Dermis blood vessel endothelial cell (primary cell): Measurements from ENCODE around the gene FAM118B. TPM values are rescaled to one million over a fixed set of nuclear protein-coding genes. Genes with fewer than 3 reads are reported as not detected.
"Not testable (repeated sequence)": the region's sequence is repeated elsewhere in the genome, so short reads cannot be mapped to it uniquely, and the experiment has no call there.

Experiments used
- DNase-seq: peaks from one replicate; pipeline ENCODE4 v3.0.0; 2010
- total RNA-seq: library from RNA; depleted of rRNA; stranded (reverse); fragments of >200 nt; gene quantifications from 2 replicates; pipeline ENCODE4 v1.2.3, GENCODE V29; 2014

The FAM118B gene
- total RNA-seq, 1 donor from 2014 or later, result 46.5 TPM

DNA sequence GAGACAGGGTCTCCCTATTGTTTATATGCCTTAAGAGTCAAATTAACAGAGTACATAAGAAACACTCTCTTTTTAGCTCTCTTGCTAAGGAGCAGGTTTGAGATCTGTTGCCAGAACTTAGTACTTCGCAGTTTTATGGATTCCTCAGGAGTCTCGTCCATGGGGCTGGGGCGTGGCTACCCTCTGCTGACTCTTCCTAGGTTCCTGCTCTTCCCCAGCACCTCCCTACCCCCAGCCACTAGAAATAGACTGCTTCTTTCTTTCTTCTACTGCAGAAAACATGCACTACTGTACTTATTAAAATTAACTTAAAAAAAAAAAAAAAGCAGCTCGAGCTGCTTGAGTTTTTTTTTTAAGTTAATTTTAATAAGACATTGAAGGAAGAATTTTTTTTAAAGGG, 8.0 kb downstream of the FAM118B start:
- DNase-seq, result no peak

DNA sequence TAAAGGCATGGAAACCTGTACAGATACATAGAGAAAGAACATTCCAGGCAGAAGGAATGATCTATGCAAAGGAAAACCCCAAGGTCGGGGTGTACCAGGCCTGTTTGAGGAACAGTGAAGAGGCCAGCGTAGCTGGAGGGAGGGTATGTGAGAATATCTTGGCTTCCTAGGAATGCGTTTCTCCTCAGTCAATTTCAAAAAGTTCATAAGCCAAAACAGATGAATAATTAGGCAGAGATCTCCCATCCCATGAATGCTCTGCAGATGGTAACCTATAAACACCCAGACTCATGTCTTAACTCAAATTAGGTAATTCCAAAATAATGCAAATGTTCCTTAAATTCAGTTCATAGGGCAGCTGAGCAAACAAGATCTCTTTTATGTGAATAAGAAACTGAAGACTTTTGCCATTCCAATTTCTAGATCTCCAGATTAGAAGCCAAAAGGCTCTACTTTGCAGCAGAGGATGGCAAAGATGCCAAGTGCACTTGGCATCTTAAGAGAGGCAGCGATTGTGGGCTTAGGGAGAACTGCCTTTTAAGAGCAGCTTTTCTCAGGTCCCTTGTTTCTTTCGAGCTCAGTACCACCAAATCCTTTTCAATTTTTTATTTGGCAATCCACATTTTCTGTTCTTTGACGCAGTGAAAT, 13.2 kb downstream of the FAM118B start:
- DNase-seq, result no peak

DNA sequence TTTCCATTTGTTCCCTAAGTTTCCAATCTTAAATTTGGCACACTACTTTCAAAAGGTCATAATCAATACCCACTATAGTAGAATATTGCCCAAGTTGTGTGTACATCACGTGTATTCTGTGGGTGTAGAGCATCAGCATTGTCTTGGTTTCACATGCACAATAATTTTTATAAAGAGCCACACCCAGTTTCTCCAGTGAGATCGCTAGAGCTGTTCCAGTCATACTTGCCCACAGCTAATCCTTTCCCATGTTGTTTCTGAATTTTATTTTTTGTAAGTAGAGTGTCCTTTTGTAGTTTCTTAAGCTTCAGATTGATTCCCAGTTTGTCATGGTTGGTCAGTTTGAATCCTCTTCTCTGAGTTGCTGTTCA, 13.7 kb downstream of the FAM118B start:
- DNase-seq, result no peak

DNA sequence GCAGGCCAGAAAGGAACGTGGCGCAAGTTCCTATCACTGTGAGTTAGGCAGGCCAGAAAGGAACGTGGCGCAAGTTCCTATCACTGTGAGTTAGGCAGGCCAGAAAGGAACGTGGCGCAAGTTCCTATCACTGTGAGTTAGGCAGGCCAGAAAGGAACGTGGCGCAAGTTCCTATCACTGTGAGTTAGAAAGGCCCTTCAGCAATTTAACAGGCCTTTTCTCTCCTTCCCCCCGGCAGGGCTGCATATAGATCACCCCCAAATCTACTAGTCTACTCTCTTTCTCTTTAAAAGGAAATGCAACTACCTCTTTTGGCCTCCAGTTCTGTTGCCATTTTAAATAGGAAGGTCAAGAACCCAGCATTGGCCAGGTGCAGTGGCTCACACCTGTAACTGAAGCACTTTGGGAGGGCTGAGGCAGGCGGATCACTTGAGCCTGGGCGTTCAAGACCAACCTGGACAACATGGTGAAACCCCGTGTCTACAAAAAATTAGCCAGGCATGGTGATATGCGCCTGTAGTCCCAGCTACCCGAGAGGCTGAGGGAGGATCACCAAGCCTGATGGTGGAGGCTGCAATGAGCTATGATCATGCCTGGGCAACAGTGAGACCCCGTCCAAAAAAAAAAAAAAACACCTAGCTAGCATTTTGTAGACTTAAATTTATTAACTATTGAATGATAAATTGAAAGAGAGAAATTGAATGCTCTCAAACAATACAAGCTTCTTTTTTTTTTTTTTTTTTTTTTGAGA, 14.9 kb downstream of the FAM118B start:
- no peak for DNase-seq

DNA sequence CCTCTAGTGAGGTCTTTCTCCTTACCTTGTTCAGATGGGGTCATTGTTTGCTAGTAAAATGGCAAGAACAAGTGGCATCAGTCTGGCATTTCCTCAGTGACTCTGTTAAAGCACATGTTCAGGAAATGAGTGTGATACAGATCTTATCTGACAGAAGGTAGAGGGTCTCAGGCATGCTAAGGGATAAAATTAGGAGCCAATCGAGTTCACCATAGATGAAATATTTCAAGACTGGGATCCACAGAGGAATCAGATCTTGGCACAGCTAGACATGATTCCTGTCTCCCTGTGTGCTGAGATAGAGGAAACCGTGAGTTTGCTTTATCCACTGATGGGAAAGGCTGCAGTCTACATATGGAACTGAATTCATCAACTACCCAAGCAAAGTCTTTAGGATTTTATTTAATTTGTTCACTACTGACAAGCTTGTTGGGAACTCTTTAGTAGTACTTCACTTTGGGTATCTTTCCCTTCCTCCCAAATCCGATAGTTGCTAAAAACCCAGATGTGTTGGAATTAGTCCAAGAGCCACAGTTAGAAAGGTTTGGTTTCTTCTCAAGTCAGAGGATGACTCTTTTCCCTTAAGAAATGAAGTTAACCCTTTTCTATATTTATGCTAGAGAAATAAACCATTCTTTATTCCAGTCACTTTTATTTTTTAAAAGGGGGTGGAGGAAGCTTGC, 18.4 kb downstream of the FAM118B start:
- peak; percentile 58 for DNase-seq

DNA sequence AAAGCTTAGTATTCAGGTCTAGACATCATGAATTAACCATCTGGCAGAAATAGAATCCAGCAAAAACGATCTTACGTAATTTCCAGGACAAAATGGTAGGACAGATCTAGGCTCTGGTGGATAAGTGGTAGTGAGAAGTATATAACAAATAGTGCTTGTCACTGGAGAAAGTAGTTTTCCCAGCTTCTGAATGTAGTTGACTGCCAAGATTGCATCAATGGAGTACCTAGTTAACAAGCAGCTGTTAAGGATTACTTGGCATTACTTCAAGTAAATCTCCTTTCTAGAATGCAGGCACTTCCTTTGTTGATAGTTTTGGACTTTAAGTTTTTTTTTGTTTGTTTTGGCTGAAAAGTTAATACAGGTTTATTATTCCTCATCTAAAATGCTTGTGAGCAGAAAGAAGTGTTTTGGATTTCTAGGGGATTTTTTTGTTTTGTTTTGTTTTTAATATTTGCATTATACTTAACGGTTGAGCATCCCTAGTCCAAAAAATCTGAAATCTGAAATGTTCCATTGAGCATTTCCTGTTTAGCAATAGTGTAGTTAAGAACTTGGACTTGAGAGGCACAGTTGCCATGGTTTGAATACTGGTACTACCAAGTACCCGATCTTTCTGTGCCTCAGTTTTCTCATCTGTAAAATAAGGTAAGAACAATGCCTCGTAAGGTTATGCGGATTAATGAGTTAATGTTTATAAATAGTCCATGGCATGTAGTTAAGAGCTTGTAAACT, 20.3 kb downstream of the FAM118B start:
- DNase-seq, result peak; percentile 86

DNA sequence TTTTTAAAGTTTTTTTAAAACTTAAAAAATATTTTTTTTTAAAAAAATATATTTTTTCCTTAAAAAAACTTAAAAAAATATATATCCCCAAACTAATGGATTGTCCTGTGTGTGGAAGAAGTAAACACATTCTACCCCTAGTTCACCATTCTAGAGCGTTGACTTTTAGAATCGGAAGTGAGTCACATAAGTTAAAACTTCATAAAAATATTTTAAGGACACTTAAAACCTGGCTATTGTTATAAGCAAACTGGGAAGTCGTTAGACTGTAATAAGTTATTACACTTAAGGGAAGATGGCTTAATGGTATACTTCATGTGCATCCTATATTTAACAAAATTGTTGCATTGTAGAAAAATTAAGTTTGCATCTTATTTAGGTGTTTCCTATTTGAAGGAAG, 21.1 kb downstream of the FAM118B start:
- DNase-seq, result peak; percentile 37

DNA sequence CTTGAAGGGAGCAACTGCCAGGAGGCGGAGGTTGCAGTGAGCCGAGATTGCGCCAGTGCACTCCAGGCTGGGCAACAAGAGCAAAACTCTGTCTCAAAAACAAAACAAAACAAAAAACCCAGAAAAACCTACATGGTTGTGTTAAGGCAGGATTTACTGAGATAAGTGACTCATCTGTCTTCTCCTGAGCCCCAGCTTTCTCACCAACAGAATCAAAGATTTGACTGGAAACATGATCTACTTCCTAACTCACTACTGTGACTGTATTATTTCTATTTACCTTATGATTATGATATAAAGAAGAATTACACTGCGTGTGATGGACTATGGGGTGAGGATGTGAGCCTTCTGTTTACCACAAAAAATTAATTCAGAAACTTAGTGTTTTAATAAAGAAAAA, 21.8 kb downstream of the FAM118B start:
- peak; percentile 16 for DNase-seq

DNA sequence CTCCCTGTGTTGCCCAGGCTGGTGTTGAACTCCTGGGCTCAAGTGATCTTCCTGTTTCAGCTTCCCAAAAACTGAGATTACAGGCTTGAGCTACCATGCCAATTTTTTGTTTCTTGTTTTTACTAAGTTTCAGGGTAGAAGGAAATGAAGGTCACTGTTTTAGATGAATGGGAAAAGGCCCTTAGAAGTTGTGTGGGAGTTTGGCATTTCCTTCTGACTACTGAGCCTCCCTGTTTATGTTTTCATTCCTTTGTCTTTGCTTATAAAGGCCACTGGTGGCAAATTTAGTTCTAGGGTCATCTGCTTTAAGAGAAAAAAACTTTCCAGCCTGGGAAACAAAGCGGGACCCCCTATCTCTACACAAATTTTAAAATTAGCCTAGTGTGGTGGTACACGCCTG, 35.1 kb downstream of the FAM118B start:
- peak; percentile 88 for DNase-seq

DNA sequence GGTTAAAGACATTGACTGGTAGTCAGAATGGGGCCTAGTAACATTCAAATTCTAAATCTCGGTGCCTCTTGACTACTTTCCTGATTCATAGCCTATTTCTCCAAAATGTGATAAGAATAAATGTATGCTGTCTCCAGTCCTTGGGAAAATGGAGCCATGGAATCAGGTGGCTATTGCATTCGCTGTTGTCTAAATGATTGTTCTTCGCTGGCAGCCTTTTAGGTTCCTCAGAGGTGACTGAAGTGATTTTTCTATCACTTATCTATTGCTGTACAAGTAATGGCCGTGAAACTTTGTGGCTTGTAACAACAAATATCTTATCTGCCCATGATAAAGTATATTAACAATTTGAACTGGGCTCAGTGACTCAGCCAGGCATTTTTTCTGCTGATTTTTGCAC, 41.7 kb downstream of the FAM118B start:
- DNase-seq, result no peak

DNA sequence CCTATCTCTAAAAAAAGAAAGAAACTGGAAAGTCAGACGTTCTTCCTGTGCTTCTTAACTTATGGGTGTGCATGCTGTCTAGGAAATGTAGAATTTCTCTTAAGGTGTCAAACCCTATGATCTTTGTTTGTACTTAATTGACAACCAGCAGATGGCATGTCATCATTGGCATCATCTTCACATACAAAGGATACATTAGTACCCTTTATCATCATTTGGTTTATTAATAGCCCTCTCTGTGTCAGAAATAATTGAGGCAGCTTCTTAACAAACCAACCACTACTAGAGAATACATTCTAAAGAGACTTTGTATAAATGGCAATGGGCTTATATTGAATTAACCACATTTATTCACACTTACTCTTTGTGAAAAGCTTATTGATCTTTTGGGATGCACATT, 43.2 kb downstream of the FAM118B start:
- no peak for DNase-seq

DNA sequence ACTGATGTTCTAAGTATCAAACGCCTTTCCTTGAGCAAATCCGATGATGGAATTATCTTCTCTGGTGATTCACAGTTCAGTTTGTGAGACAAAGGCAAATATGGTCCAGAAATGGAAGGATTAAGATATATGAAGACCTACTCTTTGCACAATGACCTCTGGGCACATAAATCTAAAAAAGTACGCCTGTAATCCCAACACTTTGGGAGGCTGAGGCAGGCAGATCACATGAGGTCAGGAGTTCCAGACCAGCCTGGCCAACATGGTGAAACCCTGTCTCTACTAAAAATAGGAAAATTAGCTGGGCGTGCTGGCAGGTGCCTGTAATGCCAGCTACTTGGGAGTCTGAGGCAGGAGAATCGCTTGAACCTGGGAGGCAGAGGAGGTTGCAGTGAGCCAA, 43.9 kb downstream of the FAM118B start:
- DNase-seq, result not testable (repeated sequence)

DNA sequence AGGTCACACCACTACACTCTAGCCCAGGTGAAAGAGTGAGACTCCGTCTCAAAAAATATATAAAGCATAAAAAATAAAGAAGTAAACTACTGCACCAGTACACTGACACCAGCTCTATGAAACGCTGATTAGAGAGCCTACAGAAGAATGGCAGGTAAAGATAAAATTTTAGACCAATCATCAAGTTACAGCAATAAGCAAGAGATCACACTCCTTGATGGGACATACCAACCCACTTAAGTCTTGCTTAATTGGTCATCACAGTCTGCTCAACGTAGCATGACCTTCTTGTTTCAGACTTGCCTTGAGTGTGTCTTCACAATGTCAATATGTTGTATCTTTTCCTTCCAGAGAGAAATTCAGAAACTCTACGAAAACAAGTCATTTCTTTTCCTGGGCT, 44.6 kb downstream of the FAM118B start:
- DNase-seq, result no peak

DNA sequence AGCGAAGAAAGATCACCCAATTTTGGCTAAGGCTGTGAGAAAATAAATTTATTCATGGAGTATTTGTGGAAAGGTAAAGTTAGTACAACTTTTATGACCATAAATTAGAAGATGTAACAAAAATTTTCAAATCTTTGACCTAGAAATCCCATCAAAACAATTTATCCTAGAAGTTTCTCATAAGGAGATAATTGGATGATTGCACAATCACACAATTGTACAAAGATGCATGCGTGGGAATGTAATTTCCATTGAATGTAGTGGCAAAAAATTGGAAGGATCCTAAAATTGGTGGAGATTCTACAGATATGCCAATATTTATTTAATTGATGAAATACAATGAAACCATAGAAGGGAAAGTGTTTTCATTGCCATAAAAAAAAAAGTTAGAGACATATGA, 45.6 kb downstream of the FAM118B start:
- DNase-seq, result no peak

DNA sequence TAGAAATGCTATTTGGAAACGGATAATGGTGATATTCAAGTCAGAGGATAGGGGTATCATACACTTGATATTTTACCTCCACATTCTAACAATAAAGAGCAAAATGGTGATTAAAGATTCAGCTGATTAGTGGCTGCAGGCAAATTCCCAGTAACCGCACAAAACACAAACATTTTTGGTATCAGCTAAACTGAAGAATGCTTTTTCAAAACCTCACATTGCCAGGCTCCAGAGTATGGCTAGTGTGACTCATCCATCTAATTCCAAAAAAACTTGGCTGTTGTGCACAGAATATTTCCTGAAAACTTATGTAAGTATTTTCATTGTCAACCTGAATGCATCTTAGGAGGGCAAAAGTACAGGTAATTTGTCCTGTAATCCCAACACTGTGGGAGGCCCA, 46.2 kb downstream of the FAM118B start:
- peak; percentile 22 for DNase-seq

DNA sequence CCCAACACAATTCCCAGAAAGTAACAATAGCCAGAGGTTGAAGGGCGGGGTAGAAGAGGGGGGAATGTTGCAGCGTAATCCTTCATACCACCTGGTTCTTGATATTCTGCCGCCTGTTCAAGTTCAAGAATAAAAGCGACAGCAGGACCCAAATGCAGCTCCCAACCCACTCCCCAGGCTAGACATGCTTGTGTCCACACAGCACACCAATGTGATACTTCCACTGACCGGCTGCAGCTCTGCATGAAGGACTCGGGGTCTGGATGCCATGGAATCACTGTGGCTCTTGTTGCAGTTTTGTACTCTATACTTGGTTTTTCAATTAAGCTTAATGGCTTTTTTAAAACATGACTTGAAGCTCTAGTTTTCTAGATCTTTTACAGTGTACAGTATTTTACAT, 50.6 kb downstream of the FAM118B start:
- DNase-seq, result no peak

DNA sequence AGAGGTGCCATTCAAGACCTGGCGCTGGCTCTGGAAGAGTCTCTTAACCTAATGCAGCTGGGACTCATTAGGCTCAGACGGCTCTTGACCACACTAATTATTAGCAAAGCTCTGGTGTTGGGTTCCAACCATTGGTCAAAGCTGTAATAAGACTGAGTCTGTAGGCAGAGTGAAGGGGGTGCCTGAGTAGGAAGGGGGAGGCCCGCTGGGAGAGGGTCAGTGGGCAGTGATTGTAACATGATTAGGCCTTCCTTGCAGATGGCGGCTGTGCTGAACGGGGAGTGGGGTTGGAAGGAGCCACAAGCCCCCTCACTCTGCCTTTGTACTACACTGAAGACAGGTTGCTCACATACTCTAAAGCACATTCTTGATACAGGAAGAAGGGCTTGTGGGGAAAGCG, 51.9 kb downstream of the FAM118B start:
- no peak for DNase-seq

DNA sequence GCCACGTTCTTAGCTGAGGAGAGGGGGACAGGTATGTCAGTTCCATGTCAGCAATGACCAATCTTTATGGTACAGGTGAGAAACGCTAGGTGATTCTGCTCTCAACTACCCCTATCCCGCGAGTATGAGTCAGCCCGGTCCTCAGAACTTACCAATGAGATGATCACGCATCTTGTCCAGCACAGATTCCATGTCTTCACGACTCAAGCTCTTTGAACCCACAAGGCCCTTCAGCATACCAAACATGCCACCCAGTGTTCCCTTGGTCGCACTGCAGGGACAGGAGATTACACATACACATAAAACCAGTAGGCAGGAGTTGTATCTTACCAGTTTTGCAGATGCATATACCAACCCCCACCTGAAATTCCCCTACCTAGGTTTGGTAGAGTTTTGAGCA, 54.2 kb downstream of the FAM118B start:
- DNase-seq, result peak; percentile 64

DNA sequence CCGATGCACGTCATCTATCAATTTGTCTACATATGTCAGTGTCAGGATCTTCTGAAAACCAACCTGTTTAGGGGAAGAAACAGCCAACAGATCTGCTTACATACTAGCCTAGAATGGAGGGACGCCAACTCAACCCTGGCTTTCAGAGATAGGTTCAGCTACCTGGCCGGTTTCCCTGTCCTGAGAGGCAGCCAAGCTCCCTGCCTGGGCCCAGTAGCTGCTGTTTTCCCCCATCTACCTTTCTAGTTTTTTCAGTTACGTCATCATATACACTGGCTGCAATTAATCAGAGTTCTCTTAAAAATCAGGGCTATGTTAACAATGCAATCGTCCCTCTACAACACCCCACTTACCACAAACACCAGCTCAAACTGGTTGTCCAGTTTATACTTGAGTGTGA, 56.1 kb downstream of the FAM118B start:
- DNase-seq, result no peak

DNA sequence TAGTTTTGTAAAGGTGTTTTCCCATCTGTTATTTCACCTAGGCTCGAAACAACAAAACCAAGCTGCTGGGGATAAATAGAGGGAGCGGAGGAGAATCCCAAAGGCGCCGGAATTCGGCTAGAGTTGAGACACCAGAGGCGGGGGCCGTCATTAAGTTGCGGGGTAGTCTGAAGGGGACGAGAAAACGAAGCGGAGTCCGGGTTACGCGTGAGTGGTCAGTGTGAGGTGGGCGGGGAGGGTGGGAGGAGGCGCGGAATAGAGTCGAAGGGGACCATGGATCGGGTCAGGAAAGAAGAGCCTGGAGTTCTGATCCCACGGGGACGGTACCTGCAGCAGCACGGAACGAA, 56.8 kb downstream of the FAM118B start:
- DNase-seq, result no peak

DNA sequence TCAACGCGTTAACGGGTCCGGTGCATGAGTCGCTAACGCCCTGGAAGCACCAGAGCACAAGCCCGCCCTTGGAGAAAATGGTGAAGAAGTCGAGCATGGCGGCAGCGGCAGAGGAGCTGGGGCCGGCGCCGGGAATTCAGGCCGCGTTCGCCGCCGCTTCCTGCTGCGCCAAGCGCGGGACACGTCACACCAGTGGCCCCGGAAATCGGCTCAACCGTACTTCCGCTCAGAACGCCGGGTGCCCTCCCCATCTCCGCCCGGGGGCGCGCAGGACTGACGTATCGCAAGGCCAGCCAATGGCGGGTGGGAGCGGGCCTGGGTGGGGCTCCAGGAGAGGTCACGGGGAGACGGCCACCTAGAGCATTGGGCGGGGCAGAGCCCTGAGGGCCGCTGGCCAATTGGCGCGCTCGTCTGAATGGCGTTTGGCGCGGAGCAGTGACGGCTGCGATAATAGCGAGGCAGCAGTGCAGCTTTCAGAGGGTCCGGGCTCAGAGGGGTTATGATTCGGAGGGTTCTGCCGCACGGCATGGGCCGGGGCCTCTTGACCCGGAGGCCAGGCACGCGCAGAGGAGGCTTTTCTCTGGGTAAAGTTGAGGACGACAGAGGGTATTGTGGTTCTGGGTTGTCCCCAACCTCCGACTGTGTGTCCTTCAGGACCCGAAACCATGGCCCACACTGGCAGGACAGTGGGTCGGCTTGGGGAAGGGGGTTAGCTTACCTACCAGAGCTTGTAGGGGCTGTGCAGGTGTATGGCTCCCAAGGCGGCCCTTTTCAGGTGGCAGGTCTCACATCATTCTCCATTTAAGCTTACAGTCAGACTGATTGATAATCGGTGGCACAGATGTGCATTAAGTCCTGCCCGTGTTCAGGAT, 57.4 kb downstream of the FAM118B start, which contains the start of the genes FOXRED1 and SRPRA:
Gene FOXRED1 (plus strand): TSS at position 447 of the 872 bp plus-strand sequence. CDS start 53 bp downstream, at position 500.
Gene SRPRA (minus strand): TSS at position 188 of the 872 bp plus-strand sequence. CDS start 91 bp downstream, at position 97.
- DNase-seq, result peak; percentile 99

DNA sequence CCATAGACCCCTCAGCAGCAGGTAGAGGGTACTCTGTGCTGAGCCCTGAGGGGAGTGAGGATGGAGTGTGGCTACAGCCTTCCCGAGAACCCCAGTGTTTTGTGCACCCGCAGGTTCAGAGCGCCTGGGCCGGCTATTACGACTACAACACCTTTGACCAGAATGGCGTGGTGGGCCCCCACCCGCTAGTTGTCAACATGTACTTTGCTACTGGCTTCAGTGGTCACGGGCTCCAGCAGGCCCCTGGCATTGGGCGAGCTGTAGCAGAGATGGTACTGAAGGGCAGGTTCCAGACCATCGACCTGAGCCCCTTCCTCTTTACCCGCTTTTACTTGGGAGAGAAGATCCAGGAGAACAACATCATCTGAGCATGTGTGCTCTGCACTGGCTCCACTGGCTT, 65.7 kb downstream of the FAM118B start:
- DNase-seq, result no peak
